ENCODE measurements around the gene PSMA6. TPM values are rescaled to one million over a fixed set of nuclear protein-coding genes. Genes with fewer than 3 reads are reported as not detected.

Gene PSMA6
- total and polyA plus RNA-seq, 2 of the 13 experiments (the other 11 are each of a cell fraction or from before 2014, with no cell fraction given): 525 to 1,109 TPM

GRCh38 chr14:35292051-35292769 lies at the start of gene PSMA6 (continued):
- TF ChIP-seq ZNF776 (CRISPR knock-in tag; IDR thresholded peaks at IDR 0.05): peak; percentile 78; the same call in 1 of the 2 replicates
- TF ChIP-seq TCF7L2 (IDR thresholded peaks at IDR 0.05; ENCODE audit: low read depth, low read length): peak; percentile 82
- 0 out of 2 replicates have a peak, but pooled peaks have one; percentile 75 for TF ChIP-seq MTF2 (CRISPR knock-in tag; IDR thresholded peaks at IDR 0.05; ENCODE audit: borderline replicate concordance)
- peak; percentile 95 for TF ChIP-seq HDAC1 (CRISPR knock-in tag; IDR thresholded peaks at IDR 0.05)
- TF ChIP-seq, protein P1, sequence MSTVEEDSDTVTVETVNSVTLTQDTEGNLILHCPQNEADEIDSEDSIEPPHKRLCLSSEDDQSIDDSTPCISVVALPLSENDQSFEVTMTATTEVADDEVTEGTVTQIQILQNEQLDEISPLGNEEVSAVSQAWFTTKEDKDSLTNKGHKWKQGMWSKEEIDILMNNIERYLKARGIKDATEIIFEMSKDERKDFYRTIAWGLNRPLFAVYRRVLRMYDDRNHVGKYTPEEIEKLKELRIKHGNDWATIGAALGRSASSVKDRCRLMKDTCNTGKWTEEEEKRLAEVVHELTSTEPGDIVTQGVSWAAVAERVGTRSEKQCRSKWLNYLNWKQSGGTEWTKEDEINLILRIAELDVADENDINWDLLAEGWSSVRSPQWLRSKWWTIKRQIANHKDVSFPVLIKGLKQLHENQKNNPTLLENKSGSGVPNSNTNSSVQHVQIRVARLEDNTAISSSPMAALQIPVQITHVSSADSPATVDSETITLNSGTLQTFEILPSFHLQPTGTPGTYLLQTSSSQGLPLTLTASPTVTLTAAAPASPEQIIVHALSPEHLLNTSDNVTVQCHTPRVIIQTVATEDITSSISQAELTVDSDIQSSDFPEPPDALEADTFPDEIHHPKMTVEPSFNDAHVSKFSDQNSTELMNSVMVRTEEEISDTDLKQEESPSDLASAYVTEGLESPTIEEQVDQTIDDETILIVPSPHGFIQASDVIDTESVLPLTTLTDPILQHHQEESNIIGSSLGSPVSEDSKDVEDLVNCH (CRISPR knock-in tag; IDR thresholded peaks at IDR 0.05): no peak
- TF ChIP-seq CAMTA2 (CRISPR knock-in tag; IDR thresholded peaks at IDR 0.05; ENCODE audit: borderline replicate concordance): peak; percentile 96; the same call in 1 of the 2 replicates
- TF ChIP-seq ELF1 (CRISPR knock-in tag; IDR thresholded peaks at IDR 0.05): peak; percentile 100
- TF ChIP-seq ZFP36L1 (CRISPR knock-in tag; IDR thresholded peaks at IDR 0.05): peak; percentile 94
- peak; percentile 97 for TF ChIP-seq PCBP1 (IDR thresholded peaks at IDR 0.05; ENCODE audit: borderline replicate concordance, low read depth, low read length)
- TF ChIP-seq ZNF296 (CRISPR knock-in tag; conservative IDR thresholded peaks at IDR 0.05): peak; percentile 97
- TF ChIP-seq MNT (IDR thresholded peaks at IDR 0.05): peak; percentile 59
- 0 out of 2 replicates have a peak, but pooled peaks have one; percentile 20 for TF ChIP-seq PAF1 (CRISPR knock-in tag; IDR thresholded peaks at IDR 0.05)
- peak; percentile 100 for TF ChIP-seq TRAFD1 (CRISPR knock-in tag; IDR thresholded peaks at IDR 0.05; ENCODE audit: borderline replicate concordance)
- no peak; the same call in 1 of the 2 replicates for TF ChIP-seq SIX1 (CRISPR knock-in tag; IDR thresholded peaks at IDR 0.05; ENCODE audit: borderline replicate concordance)
- TF ChIP-seq MBD4 (IDR thresholded peaks at IDR 0.05; ENCODE audit: borderline replicate concordance, low read length): no peak; the same call in 1 of the 2 replicates
- peak; percentile 45; the same call in 1 of the 2 replicates for TF ChIP-seq HMG20B (CRISPR knock-in tag; conservative IDR thresholded peaks at IDR 0.05)
- TF ChIP-seq KMT2B (CRISPR knock-in tag; IDR thresholded peaks at IDR 0.05): peak; percentile 100
- peak; percentile 84 for TF ChIP-seq MLLT10 (CRISPR knock-in tag; IDR thresholded peaks at IDR 0.05)
- TF ChIP-seq, protein P2, sequence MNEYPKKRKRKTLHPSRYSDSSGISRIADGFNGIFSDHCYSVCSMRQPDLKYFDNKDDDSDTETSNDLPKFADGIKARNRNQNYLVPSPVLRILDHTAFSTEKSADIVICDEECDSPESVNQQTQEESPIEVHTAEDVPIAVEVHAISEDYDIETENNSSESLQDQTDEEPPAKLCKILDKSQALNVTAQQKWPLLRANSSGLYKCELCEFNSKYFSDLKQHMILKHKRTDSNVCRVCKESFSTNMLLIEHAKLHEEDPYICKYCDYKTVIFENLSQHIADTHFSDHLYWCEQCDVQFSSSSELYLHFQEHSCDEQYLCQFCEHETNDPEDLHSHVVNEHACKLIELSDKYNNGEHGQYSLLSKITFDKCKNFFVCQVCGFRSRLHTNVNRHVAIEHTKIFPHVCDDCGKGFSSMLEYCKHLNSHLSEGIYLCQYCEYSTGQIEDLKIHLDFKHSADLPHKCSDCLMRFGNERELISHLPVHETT (CRISPR knock-in tag; conservative IDR thresholded peaks at IDR 0.05): peak; percentile 84; the same call in 1 of the 2 replicates
- TF ChIP-seq, protein P3, sequence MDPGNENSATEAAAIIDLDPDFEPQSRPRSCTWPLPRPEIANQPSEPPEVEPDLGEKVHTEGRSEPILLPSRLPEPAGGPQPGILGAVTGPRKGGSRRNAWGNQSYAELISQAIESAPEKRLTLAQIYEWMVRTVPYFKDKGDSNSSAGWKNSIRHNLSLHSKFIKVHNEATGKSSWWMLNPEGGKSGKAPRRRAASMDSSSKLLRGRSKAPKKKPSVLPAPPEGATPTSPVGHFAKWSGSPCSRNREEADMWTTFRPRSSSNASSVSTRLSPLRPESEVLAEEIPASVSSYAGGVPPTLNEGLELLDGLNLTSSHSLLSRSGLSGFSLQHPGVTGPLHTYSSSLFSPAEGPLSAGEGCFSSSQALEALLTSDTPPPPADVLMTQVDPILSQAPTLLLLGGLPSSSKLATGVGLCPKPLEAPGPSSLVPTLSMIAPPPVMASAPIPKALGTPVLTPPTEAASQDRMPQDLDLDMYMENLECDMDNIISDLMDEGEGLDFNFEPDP (CRISPR knock-in tag; conservative IDR thresholded peaks at IDR 0.05): no peak
- TF ChIP-seq HHEX (CRISPR knock-in tag; IDR thresholded peaks at IDR 0.05): no peak
- peak; percentile 98 for TF ChIP-seq TAF1 (CRISPR knock-in tag; IDR thresholded peaks at IDR 0.05)
